Measurements from ENCODE around the gene KRTCAP3. TPM values are rescaled to one million over a fixed set of nuclear protein-coding genes. Genes with fewer than 3 reads are reported as not detected.

KRTCAP3 gene
- total and polyA plus RNA-seq, 2 donors (not counting 1 experiment from before 2014, with no cell fraction given), result 8.6 to 15.0 TPM

DNA sequence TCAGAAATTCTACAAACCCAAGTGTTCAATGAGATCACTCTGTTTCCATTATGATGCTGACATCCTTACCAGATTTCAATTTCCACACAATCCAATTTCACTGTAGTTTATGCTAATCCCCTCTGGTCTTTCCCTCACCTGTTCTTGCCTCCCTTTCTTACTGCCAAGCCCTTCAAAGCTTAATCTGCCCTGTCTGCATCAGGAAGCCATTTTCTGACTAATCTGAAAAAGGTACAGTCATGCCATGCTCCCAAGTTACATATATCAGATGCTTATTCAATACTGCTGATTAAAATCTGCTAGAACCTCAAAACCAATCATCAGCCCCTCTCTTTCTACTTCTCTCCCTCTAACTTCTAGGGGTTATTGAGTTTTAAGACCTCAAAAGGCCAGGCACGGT lies 8.9 kb downstream of the KRTCAP3 start:
- H3K4me3 ChIP-seq (ENCODE audit: control extremely low read depth in 1 of 5, extremely low read depth in 1 of 5, insufficient read depth in 1 of 5, low read depth in 2 of 5, low read length in 4 of 5), result no peak overlapping the region
- H3K4me3 Mint-ChIP-seq, result no peak overlapping the region
- TF ChIP-seq, protein P1, sequence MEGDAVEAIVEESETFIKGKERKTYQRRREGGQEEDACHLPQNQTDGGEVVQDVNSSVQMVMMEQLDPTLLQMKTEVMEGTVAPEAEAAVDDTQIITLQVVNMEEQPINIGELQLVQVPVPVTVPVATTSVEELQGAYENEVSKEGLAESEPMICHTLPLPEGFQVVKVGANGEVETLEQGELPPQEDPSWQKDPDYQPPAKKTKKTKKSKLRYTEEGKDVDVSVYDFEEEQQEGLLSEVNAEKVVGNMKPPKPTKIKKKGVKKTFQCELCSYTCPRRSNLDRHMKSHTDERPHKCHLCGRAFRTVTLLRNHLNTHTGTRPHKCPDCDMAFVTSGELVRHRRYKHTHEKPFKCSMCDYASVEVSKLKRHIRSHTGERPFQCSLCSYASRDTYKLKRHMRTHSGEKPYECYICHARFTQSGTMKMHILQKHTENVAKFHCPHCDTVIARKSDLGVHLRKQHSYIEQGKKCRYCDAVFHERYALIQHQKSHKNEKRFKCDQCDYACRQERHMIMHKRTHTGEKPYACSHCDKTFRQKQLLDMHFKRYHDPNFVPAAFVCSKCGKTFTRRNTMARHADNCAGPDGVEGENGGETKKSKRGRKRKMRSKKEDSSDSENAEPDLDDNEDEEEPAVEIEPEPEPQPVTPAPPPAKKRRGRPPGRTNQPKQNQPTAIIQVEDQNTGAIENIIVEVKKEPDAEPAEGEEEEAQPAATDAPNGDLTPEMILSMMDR (IDR thresholded peaks at IDR 0.05), result no peak
- no peak for TF ChIP-seq EZH2 (IDR thresholded peaks at IDR 0.05; ENCODE audit: borderline replicate concordance, insufficient read depth, low read depth, low read length, poor library complexity, severe bottlenecking)
- peaks cover 6 to 27% of the 10 kb centered on the region in 2 experiments for H3K36me3 ChIP-seq (replicated peaks in 1 of 2; ENCODE audit: control extremely low read depth in 1 of 2, control insufficient read depth in 1 of 2, extremely low read depth in 1 of 2, insufficient read depth in 2 of 2, low read length in 1 of 2)
- H3K79me2 ChIP-seq (ENCODE audit: control insufficient read depth, insufficient read depth, low read length), result no peaks in the 10 kb centered on the region
- no peaks in the 10 kb centered on the region for H3K27me3 Mint-ChIP-seq
- no peak overlapping the region for H2AFZ ChIP-seq (ENCODE audit: insufficient read depth, low read depth, low read length, poor library complexity, severe bottlenecking)
- ATAC-seq (ENCODE audit: low read depth) (no peak), DNase-seq (no peak)
- no peaks in the 10 kb centered on the region for H3K4me1 ChIP-seq (ENCODE audit: control insufficient read depth in 2 of 2, insufficient read depth in 2 of 2, low read length in 2 of 2)
- no peaks in the 10 kb centered on the region for H3K9me3 ChIP-seq (ENCODE audit: control extremely low read depth in 1 of 3, control insufficient read depth in 2 of 3, insufficient read depth in 1 of 3, low read length in 2 of 3)
- H3K27ac Mint-ChIP-seq, result no peak overlapping the region
- no peak overlapping the region for H3K4me2 ChIP-seq (replicated peaks; ENCODE audit: low read depth, low read length, poor library complexity, severe bottlenecking)
- no peak overlapping the region for H3K9ac ChIP-seq (ENCODE audit: low read length)
- POLR2A ChIA-PET, result no interaction called here
- intact Hi-C loops (cut with micrococcal nuclease), result no loop called here
- no peaks in the 10 kb centered on the region for H4K20me1 ChIP-seq (ENCODE audit: control insufficient read depth, insufficient read depth, low read length, poor library complexity, severe bottlenecking)
- no peaks in the 10 kb centered on the region for H3K4me1 Mint-ChIP-seq
- H3K27me3 ChIP-seq (replicated peaks in 1 of 4; ENCODE audit: control extremely low read depth in 1 of 4, control insufficient read depth in 3 of 4, insufficient read depth in 4 of 4, low read length in 3 of 4), result no peaks in the 10 kb centered on the region
- H3K27ac ChIP-seq (ENCODE audit: low read length in 2 of 2), result no peak overlapping the region
- no peaks in the 10 kb centered on the region for H3K9me3 Mint-ChIP-seq (ENCODE audit: insufficient read depth)
- WGBS (ENCODE audit: insufficient coverage), result 86% methylated on average over 1 of the region's 1 CpG
- CTCF ChIA-PET, result no interaction called here

DNA sequence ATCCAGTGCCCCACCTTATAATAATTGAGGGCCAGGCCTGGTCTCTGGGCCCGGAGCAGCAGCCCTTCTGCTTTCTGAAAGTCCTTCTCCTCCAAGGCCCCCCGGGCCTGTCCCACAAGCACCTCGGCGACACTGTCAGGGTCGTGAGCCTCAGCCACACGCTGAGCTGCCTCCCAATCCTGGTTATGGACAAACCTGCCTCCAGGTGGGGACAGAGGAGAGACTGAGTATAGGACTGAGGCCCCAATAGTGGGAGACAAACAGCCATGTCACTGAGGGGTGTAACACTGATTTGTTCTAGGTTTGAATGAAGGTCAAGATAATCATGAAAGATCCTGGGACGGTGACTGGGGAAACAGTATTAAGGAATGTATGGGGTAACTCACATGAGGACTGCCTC lies 11.8 kb downstream of the KRTCAP3 start:
- H4K20me1 ChIP-seq (ENCODE audit: control insufficient read depth, insufficient read depth, low read length, poor library complexity, severe bottlenecking), result no peaks in the 10 kb centered on the region

More for the DNA sequence above, 11.8 kb downstream of the KRTCAP3 start:
- intact Hi-C loops (cut with micrococcal nuclease), result no loop called here
- no peak for ATAC-seq (ENCODE audit: low read depth)
- H3K4me1 Mint-ChIP-seq, result no peaks in the 10 kb centered on the region
- H3K4me3 Mint-ChIP-seq, result no peak overlapping the region
- peaks cover 6 to 29% of the 10 kb centered on the region in 2 experiments for H3K36me3 ChIP-seq (replicated peaks in 1 of 2; ENCODE audit: control extremely low read depth in 1 of 2, control insufficient read depth in 1 of 2, extremely low read depth in 1 of 2, insufficient read depth in 2 of 2, low read length in 1 of 2)
- no peak overlapping the region for H3K9ac ChIP-seq (ENCODE audit: low read length)
- no peak overlapping the region for H3K4me3 ChIP-seq (ENCODE audit: control extremely low read depth in 1 of 5, extremely low read depth in 1 of 5, insufficient read depth in 1 of 5, low read depth in 2 of 5, low read length in 4 of 5)
- H3K27ac ChIP-seq (ENCODE audit: low read length in 2 of 2), result no peak overlapping the region
- DNase-seq, result no peak
- H3K4me1 ChIP-seq (ENCODE audit: control insufficient read depth in 2 of 2, insufficient read depth in 2 of 2, low read length in 2 of 2), result no peaks in the 10 kb centered on the region
- no peaks in the 10 kb centered on the region for H3K9me3 ChIP-seq (ENCODE audit: control extremely low read depth in 1 of 3, control insufficient read depth in 2 of 3, insufficient read depth in 1 of 3, low read length in 2 of 3)
- H3K27ac Mint-ChIP-seq, result no peak overlapping the region
- H2AFZ ChIP-seq (ENCODE audit: insufficient read depth, low read depth, low read length, poor library complexity, severe bottlenecking), result no peak overlapping the region
- H3K4me2 ChIP-seq (replicated peaks; ENCODE audit: low read depth, low read length, poor library complexity, severe bottlenecking), result no peak overlapping the region
- ChIA-PET CTCF (no interaction called here), POLR2A (no interaction called here)
- no peaks in the 10 kb centered on the region for H3K27me3 Mint-ChIP-seq
- H3K27me3 ChIP-seq (replicated peaks in 1 of 4; ENCODE audit: control extremely low read depth in 1 of 4, control insufficient read depth in 3 of 4, insufficient read depth in 4 of 4, low read length in 3 of 4), result no peaks in the 10 kb centered on the region
- WGBS (ENCODE audit: insufficient coverage), result 97% methylated on average over 7 of the region's 7 CpGs
- TF ChIP-seq EZH2 (IDR thresholded peaks at IDR 0.05; ENCODE audit: borderline replicate concordance, insufficient read depth, low read depth, low read length, poor library complexity, severe bottlenecking), result no peak
- TF ChIP-seq, protein P1 (IDR thresholded peaks at IDR 0.05), result no peak
- H3K9me3 Mint-ChIP-seq (ENCODE audit: insufficient read depth), result no peaks in the 10 kb centered on the region
- no peaks in the 10 kb centered on the region for H3K79me2 ChIP-seq (ENCODE audit: control insufficient read depth, insufficient read depth, low read length)
